Skin epidermis (tissue), 12 donors: ENCODE data around the gene PGGT1B.

Source experiments
- H3K27ac ChIP-seq, 21 experiments: fragments of 200-600 bp; sonication (generic) in 11 of 21; one replicate each; pipeline ENCODE4 v1.5.0; 2020; ENCODE audit warnings: mild to moderate bottlenecking in 3 of 21, inconsistent platforms in 2 of 21, moderate library complexity in 2 of 21
- H3K4me3 ChIP-seq, 7 experiments: fragments of 200-600 bp; sonication (generic) in 2 of 7; one replicate each; pipeline ENCODE4 v1.5.0; 2020; ENCODE audit warnings: inconsistent platforms in 2 of 7, mild to moderate bottlenecking in 2 of 7, moderate library complexity in 1 of 7

The PGGT1B gene

GRCh38 chr5:115262321-115263077 lies at the start of gene PGGT1B:
Gene PGGT1B, minus strand, starts transcription at chr5:115262877. Its CDS starts 26 bp downstream, at chr5:115262851.
- peak within 1 kb of the TSS; percentile 78 to 98 (median 92) for H3K4me3 ChIP-seq
- peak within 1 kb of the TSS; percentile 63 to 96 (median 90) for H3K27ac ChIP-seq

GRCh38 chr5:115309751-115310370 lies 47.2 kb upstream of the PGGT1B start:
- H3K4me3 ChIP-seq: no peak overlapping the region
- no peak overlapping the region for H3K27ac ChIP-seq

GRCh38 chr5:115308815-115309214 lies 46.1 kb upstream of the PGGT1B start:
- no peak overlapping the region for H3K27ac ChIP-seq
- no peak overlapping the region for H3K4me3 ChIP-seq

- H3K27ac ChIP-seq: no peak overlapping the region
- no peak overlapping the region for H3K4me3 ChIP-seq
These were observed 43.4 kb upstream of the PGGT1B start for GRCh38 chr5:115306011-115306536.

- no peak overlapping the region for H3K4me3 ChIP-seq
- no peak overlapping the region for H3K27ac ChIP-seq
These were observed 41.8 kb upstream of the PGGT1B start for GRCh38 chr5:115304496-115304895.

- Histone ChIP-seq H3K27ac (no peak overlapping the region), H3K4me3 (no peak overlapping the region)
These were observed 36.1 kb upstream of the PGGT1B start for GRCh38 chr5:115298811-115299210.

- no peak overlapping the region for H3K27ac ChIP-seq
These were observed 34.4 kb upstream of the PGGT1B start for GRCh38 chr5:115297031-115297430.

GRCh38 chr5:115296124-115297022 lies 33.7 kb upstream of the PGGT1B start, which contains the start of gene CCDC112:
Gene CCDC112, minus strand, starts transcription at chr5:115296654. Its CDS starts 111 bp downstream, at chr5:115296543.
- H3K4me3 ChIP-seq: peak within 1 kb of the TSS; percentile 65 to 91 (median 80)
- H3K27ac ChIP-seq: peak within 1 kb of the TSS in 20 of 21 experiments; percentile 12 to 79 (median 67)

More at GRCh38 chr5:115297031-115297430, 34.4 kb upstream of the PGGT1B start:
- peak overlapping the region in 6 of 7 experiments; percentile 65 to 91 (median 78) for H3K4me3 ChIP-seq

GRCh38 chr5:115295777-115296123 lies 33.1 kb upstream of the PGGT1B start:
- peak overlapping the region; percentile 65 to 91 (median 80) for H3K4me3 ChIP-seq
- peak overlapping the region in 13 of 21 experiments; percentile 12 to 79 (median 69) for H3K27ac ChIP-seq

- Histone ChIP-seq H3K4me3 (no peak overlapping the region), H3K27ac (no peak overlapping the region)
These were observed 28.7 kb upstream of the PGGT1B start for GRCh38 chr5:115291397-115291796.

- Histone ChIP-seq H3K4me3 (no peak overlapping the region), H3K27ac (no peak overlapping the region)
These were observed 26.4 kb upstream of the PGGT1B start for GRCh38 chr5:115289104-115289503.

GRCh38 chr5:115284021-115284420 lies 21.3 kb upstream of the PGGT1B start:
- Histone ChIP-seq H3K27ac (no peak overlapping the region), H3K4me3 (no peak overlapping the region)

- Histone ChIP-seq H3K4me3 (no peak overlapping the region), H3K27ac (no peak overlapping the region)
These were observed 19.5 kb upstream of the PGGT1B start for GRCh38 chr5:115282131-115282530.

- Histone ChIP-seq H3K4me3 (no peak overlapping the region), H3K27ac (no peak overlapping the region)
These were observed 11.9 kb upstream of the PGGT1B start for GRCh38 chr5:115274584-115274983.

GRCh38 chr5:115272297-115272958 lies 9.8 kb upstream of the PGGT1B start:
- no peak overlapping the region for H3K27ac ChIP-seq
- no peak overlapping the region for H3K4me3 ChIP-seq

- Histone ChIP-seq H3K27ac (no peak overlapping the region), H3K4me3 (no peak overlapping the region)
These were observed 8.8 kb upstream of the PGGT1B start for GRCh38 chr5:115271295-115272050.

GRCh38 chr5:115267617-115268016 lies 4.9 kb upstream of the PGGT1B start:
- Histone ChIP-seq H3K27ac (no peak overlapping the region), H3K4me3 (no peak overlapping the region)

GRCh38 chr5:115265220-115265619 lies 2.5 kb upstream of the PGGT1B start:
- Histone ChIP-seq H3K27ac (no peak overlapping the region), H3K4me3 (no peak overlapping the region)

- no peak overlapping the region for H3K4me3 ChIP-seq
These were observed 2.1 kb upstream of the PGGT1B start for GRCh38 chr5:115264786-115265185.

More at GRCh38 chr5:115264786-115265185, 2.1 kb upstream of the PGGT1B start:
- no peak overlapping the region for H3K27ac ChIP-seq
